Activated CD4-positive, CD25-positive, alpha-beta regulatory T cell treated with anti-CD3 and anti-CD28 coated beads, Interleukin-2, amount 50 U/mL, for 24 hours (primary cell): ENCODE data around the gene LAMB4.

Source experiments
- ATAC-seq, 2 donors: fragments of 150-1000 bp; cut with Tn5 transposase; one replicate each; pipeline ENCODE4 v1.10.0; 2021; ENCODE audit warnings: mild to moderate bottlenecking in 1 of 2, moderate library complexity in 1 of 2

LAMB4 gene

DNA sequence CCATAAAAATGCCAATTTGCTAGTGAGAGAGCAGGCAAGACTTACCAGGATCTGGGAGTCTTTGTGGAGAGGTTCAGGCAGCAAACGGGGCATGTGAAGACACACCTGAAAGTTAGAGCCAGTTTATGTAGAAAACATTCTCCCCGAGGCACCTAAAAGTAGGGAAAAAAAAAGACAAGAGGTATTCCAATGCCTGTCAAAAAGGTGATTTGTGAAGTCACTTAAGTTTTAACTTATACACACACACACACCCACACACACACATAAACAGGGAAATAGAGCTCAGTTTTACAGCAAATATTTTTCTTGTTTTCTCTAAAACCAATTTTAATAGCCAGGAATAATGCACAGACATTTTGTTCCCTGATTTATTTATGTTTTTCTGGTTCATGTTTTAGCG lies at the start of gene LAMB4:
Gene LAMB4, minus strand, starts transcription at position 101 of the 400 bp plus-strand sequence. CDS start 7,197 bp downstream, outside the sequence.
- ATAC-seq, result no peak

DNA sequence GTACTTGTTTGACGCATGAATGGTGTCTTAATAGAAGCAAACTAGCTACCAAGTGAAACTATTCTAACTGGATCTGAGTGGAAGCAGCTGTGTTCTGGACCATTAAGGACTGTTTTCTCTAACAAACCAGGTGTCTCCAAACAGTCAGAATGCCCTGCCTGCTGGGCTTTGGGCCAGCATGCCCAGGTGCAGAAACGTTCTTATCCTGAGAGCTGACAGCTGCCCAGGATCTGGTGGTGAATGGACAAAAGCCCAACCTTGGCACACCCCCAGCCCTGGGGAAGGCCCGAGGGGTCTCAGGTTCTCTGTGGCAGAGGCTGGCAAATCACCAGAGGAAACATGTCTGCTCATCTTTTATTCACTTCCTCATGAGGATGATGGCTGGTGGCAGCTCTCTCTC lies 48.2 kb upstream of the LAMB4 start:
- ATAC-seq, result no peak

GRCh38 chr7:108171164-108171563 lies 41.0 kb upstream of the LAMB4 start:
- no peak for ATAC-seq

DNA sequence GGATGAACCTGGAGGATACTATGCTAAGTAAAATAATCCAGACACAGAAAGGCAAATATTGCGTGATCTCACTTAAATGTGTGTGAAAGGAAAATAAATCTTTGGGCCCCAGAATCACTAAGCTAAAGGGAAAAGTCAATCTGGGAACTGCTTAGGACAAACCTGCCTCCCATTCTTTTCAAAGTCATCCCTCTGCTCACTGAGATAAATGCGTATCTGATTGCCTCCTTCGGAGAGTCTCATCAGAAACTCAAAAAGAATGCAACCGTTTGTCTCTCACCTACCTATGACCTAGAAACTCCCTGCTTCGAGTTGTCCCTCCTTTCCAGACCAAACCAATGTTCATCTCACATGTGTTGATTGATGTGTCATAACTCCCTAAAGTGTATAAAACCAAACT lies 40.1 kb upstream of the LAMB4 start:
- no peak for ATAC-seq

GRCh38 chr7:108167460-108167859 lies 37.3 kb upstream of the LAMB4 start:
- ATAC-seq, result no peak

DNA sequence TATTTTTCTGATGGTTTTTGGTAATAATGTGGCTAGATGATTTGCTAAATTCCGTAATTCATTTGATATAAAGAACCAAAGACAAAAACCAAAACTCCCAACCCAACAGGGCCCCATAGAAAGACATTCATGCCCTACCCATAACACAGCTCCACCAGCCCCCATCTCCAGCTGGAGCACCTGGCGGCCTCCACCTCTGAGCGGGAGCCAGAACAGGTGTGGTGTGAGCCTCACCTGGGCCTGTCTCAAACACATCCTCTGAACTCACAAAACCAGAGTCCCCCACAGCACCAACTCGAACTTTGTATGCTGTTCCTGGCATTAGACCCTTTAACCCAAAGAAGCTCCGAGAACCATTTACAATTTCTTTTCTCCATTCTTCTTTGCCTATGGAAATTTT lies 36.5 kb upstream of the LAMB4 start:
- no peak for ATAC-seq

DNA sequence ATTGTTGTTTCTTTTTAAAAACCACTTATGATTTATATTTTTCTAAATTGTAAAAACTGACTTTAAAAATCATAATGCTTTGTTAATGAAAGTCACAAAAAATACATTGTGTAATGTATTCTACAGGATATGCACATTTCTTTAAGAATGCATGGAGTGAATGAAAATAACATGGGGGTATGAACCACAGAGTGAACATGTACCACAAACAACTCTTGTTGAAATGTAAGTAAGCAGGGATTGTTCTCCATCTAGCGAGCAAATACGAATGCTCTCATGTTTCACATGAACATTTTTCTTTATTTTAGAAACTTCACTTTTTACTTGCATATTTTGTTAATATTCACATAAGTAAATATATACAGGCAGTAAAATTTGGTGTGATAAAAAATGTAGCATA lies 35.6 kb upstream of the LAMB4 start:
- no peak for ATAC-seq

DNA sequence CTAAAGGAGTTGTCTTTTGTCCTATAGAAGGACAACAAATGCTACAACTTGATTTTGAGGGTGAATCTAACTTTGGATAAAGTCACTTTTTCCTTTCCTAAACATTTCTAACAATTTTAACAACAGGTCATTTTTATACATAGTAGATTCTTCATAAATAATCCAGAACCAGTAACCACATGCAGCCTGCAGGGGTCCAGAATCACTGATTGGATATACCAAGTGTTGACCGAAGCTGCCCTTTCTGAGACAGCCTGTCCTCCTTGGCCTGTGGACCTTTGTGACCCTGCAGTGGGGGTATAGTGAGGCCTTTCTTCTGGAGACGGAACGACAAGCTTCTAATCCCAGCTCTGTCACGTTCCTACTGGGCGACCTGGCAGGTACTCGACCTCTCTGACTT lies 34.8 kb upstream of the LAMB4 start:
- no peak for ATAC-seq

DNA sequence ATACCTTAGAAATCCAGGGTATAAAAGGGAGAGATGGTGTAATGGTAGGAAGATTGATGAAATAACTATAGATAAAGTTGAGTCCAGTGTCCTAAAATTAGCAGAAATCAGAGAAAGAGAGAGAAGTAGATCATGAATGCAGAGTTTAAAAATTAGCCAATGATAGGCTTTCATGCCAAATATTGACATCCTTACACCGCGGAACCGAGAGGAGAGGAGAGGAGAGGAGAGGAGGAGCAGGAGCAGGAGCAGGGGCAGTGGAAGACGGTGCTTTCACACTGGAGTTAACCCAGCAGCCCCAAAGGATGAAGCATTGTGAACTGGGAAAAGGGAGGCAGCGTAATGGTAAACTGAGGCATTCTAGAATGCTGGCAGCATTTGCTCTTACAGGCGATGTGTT lies 34.2 kb upstream of the LAMB4 start:
- no peak for ATAC-seq

DNA sequence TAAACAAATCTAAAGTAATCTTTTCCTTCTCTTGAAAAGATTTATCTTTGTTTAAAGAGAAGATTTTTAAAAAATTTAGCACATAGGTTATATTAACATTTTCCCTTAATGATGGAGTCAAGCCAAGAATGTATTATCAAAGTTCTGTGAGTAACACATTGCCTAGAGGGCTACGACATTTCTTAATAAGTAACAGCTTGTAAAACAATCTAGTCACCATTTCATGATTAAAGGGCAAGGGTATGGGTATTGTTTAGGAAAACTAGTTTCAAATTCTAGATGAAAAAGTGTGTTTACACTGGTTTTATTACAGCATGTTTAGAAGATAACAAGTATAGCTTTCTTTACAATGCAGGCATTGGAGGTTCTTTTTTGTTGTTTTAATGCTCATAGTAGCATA lies 28.6 kb upstream of the LAMB4 start:
- no peak for ATAC-seq

- ATAC-seq, result no peak
Observed at GRCh38 chr7:108157606-108158335, 27.6 kb upstream of the LAMB4 start.

GRCh38 chr7:108156897-108157605 lies 26.9 kb upstream of the LAMB4 start:
- no peak for ATAC-seq

GRCh38 chr7:108152198-108152597 lies 22.0 kb upstream of the LAMB4 start:
- ATAC-seq, result no peak

DNA sequence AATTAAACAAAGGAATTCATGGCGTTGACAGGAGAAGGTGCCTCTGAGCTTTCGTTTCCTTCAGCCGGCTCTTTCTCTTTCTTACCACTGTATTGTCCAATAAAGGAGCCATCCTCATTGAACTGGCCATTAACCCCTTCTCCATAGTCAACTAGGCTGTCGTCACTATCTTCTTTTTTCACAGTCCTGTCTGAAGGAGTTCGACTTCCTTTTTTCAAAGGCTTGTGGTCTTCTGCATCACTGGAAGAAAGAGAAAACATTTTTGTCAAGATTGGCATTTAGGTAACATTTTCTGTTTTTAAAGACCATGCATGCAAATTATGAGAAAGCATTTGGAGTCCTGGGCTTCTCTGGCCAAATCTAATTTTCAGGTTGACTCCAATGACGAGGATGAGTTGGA lies 19.7 kb upstream of the LAMB4 start:
- ATAC-seq, result no peak

DNA sequence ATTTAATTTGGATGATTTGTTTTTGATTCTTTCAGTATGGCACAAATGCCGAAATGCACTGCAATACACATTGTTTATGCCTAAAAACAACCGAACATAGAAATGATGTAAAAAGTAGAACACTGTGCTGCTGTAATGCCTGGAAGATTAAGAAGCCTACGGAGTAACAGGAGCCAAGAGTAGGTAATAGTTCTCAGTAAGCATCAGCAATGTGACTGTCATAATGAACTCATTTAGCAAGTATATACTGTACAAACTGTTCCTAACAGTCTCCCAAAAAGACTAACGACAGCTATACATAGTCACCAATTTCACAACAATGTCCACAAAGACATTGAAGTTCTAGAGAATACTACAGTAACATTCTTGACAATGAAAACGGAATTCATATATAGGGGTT lies 19.0 kb upstream of the LAMB4 start:
- ATAC-seq, result no peak

DNA sequence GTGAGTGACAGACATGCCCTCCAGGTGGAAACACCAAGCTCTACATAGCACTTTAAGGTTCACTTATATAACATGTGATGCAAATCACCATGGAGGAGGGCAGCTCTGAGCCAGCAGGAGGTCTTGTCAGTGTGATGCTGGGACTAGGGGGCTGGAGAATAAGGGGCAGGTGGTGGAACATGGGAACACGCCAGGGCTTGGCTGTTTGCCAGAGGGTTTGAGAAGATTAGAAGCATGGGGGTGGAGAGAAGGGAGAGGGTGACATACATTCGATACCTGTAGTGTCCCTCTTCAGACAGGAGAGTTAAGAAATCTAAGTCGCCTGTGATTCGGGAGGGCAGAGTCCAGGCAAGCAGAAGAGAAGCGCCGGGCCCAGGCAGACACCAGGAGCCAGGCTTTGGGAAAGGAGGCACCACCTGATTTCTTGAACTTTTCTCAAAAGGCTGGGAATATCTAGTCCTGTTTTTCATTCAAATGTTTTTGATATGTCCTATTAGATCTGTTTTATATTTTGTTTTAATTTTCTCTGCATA lies 16.9 kb upstream of the LAMB4 start:
- ATAC-seq, result no peak

- no peak for ATAC-seq
Observed at GRCh38 chr7:108146070-108146842, 16.1 kb upstream of the LAMB4 start.

DNA sequence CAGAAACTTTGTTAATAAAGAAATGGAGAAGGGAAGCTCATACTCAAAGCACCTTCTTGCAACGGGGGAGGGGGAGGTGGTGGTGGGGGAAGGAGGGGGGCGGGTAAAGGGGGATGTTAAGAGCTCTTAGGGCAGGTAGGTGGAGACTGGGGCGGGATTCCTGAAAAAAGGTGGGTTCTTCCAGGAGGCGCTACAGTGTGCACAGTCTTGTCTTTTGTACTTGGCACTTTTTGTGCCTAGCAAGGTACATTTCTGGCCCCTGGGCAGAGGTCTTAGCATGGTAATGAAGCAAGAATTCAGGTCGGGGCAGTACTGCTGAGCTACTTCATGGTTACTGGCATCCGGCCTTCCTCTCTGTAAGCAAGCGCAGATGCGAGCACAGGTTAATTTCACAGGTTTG lies 15.2 kb upstream of the LAMB4 start:
- ATAC-seq, result no peak

GRCh38 chr7:108144931-108145330 lies 14.8 kb upstream of the LAMB4 start:
- ATAC-seq, result no peak

GRCh38 chr7:108143658-108144420 lies 13.7 kb upstream of the LAMB4 start:
- no peak for ATAC-seq

DNA sequence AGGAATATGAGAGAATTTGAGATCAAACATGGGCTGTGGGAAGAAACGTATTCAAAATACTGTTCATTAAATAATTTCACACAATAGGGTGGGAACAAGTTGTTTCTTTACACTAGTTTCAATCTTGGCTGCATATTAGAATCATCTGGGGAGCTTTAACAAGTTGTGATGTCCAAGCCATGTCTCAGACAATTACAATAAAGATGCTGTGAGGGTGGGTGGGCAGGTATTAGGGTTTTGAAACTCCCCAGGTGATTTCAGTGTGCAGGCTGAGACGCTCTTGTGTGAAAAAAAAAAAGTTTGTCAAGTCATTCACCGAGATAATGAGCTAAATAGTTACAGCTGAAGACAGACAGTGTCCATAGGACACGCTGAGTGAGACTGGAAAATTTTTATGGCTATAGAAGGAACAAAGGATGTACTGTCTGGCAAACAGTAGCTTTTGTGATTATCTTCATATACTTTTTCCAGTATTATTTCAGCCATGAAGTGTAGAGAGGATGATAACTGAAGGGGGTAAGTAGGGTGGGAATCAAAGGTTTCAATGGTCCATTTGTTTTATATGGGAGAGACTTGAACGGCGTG lies 12.6 kb upstream of the LAMB4 start:
- ATAC-seq, result no peak

GRCh38 chr7:108142180-108142579 lies 12.0 kb upstream of the LAMB4 start:
- ATAC-seq, result no peak
